Activated T-helper 2 cell treated with anti-CD3 and anti-CD28 coated beads, Interferon-gamma antibody, Interleukin-2, Interleukin-4, amounts not matched to agents 10 μg/mL and 5 μg/mL and 100 μg/mL, durations not matched to agents 14 hours and 24 hours and 36 hours (primary cell): Measurements from ENCODE around the gene LSM8. TPM values are rescaled to one million over a fixed set of nuclear protein-coding genes. Genes with fewer than 3 reads are reported as not detected.

Experiments used
- DNase-seq: peaks from one replicate; pipeline ENCODE4 v3.0.0; 2021; ENCODE audit warnings: low spot score
- H3K27ac Mint-ChIP-seq: one replicate; pipeline ENCODE4 v1.8.0; 2021; ENCODE audit warnings: mixed read lengths
- H3K27me3 Mint-ChIP-seq: one replicate; pipeline ENCODE4 v1.8.0; 2021; ENCODE audit warnings: low read depth, mixed read lengths
- H3K36me3 Mint-ChIP-seq: one replicate; pipeline ENCODE4 v1.8.0; 2021; ENCODE audit warnings: low read depth, mixed read lengths
- H3K4me1 Mint-ChIP-seq: one replicate; pipeline ENCODE4 v1.8.0; 2021; ENCODE audit warnings: low read depth, mixed read lengths
- H3K4me3 Mint-ChIP-seq: one replicate; pipeline ENCODE4 v1.8.0; 2021; ENCODE audit warnings: low read depth, mild to moderate bottlenecking, moderate library complexity, mixed read lengths
- H3K9me3 Mint-ChIP-seq: one replicate; pipeline ENCODE4 v1.8.0; 2021; ENCODE audit warnings: mixed read lengths
- intact Hi-C: fragments of 100-400 bp; cut with micrococcal nuclease; formaldehyde crosslinking; loops from one replicate; pipeline ENCODE4 v1.15.1; 2023
- total RNA-seq: library from RNA; stranded (reverse); gene quantifications from 2 replicates; pipeline ENCODE4 v1.2.3, GENCODE V29; 2022

The LSM8 gene
- total RNA-seq, 1 donor from 2014 or later, result 50.3 TPM

GRCh38 chr7:118179191-118179590 is 4.8 kb upstream of the LSM8 start:
- H3K27me3 Mint-ChIP-seq, result peaks cover 4% of the 10 kb centered on the region
- H3K9me3 Mint-ChIP-seq, result no peaks in the 10 kb centered on the region
- H3K4me3 Mint-ChIP-seq, result no peak overlapping the region
- DNase-seq, result no peak
- intact Hi-C loops, result no loop called here
- H3K36me3 Mint-ChIP-seq, result peaks cover 6% of the 10 kb centered on the region
- H3K4me1 Mint-ChIP-seq, result peaks cover 8% of the 10 kb centered on the region
- H3K27ac Mint-ChIP-seq, result no peak overlapping the region

- H3K36me3 Mint-ChIP-seq, result peaks cover 37% of the 10 kb centered on the region
Observed at GRCh38 chr7:118182593-118183427, 1.2 kb upstream of the LSM8 start.

DNA sequence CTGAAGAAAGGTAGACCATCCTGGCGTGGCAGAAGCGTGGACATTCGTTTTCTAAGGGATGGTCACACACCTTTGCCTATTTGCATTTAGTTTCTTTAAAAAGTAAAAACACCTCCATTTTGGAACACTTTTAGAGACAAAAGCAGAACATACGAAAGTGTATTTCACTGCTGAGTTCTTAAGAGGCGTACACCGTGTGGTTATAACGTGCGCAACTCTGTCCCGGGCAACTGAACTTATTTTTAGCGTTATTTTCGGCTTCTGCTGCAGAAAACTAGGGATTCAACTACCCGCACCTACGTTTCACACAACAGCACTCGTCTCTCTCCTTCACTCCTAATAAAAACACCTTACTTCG is 557 bp upstream of the LSM8 start:
- intact Hi-C loops, result loop anchor here (1.0 to 5.0 kb wide), 2 partner anchors 31 to 129 kb away; no protein-coding TSS in a partner anchor
- H3K27ac Mint-ChIP-seq, result peak overlapping the region; percentile 100
- peak overlapping the region; percentile 99 for H3K4me3 Mint-ChIP-seq
- H3K36me3 Mint-ChIP-seq, result peaks cover 43% of the 10 kb centered on the region
- DNase-seq, result no peak
- no peaks in the 10 kb centered on the region for H3K9me3 Mint-ChIP-seq
- H3K4me1 Mint-ChIP-seq, result peaks cover 30% of the 10 kb centered on the region
- H3K27me3 Mint-ChIP-seq, result no peaks in the 10 kb centered on the region

More at GRCh38 chr7:118182593-118183427, 1.2 kb upstream of the LSM8 start:
- Mint-ChIP-seq H3K9me3 (no peaks in the 10 kb centered on the region), H3K27ac (peak overlapping the region; percentile 100), H3K4me1 (peaks cover 29% of the 10 kb centered on the region), H3K27me3 (no peaks in the 10 kb centered on the region), H3K4me3 (peak overlapping the region; percentile 99)
- no peak for DNase-seq
- intact Hi-C loops, result loop anchor here (1.0 to 5.0 kb wide), 2 partner anchors 31 to 129 kb away; no protein-coding TSS in a partner anchor

DNA sequence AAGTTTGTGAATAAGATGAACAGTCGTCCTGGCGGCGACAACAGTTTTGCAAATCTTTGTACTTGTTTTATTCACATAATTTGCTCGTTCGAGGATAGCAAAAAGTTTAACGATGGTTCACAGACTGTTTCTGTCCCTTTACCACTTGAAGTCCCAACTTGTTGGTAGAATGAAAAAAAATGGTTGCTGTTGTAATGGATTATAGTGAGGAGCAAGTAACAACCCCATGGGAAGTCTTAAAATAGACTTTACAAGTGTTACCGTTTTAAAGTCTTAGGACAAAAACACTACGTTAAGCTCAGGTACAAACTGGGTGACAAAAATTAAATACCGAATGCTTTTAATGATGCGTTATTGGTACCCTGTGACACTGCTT is 589 bp downstream of the LSM8 start:
- peaks cover 51% of the 10 kb centered on the region for H3K36me3 Mint-ChIP-seq
- peaks cover 30% of the 10 kb centered on the region for H3K4me1 Mint-ChIP-seq
- no peak for DNase-seq
- no peaks in the 10 kb centered on the region for H3K27me3 Mint-ChIP-seq
- H3K27ac Mint-ChIP-seq, result peak overlapping the region; percentile 100
- H3K4me3 Mint-ChIP-seq, result peak overlapping the region; percentile 99
- H3K9me3 Mint-ChIP-seq, result no peaks in the 10 kb centered on the region
- intact Hi-C loops, result loop anchor here (1.0 to 5.0 kb wide), 3 partner anchors 12 to 128 kb away; no protein-coding TSS in a partner anchor

- Mint-ChIP-seq H3K27me3 (no peaks in the 10 kb centered on the region), H3K4me3 (peak overlapping the region; percentile 99), H3K9me3 (no peaks in the 10 kb centered on the region), H3K36me3 (peaks cover 58% of the 10 kb centered on the region), H3K4me1 (peaks cover 30% of the 10 kb centered on the region), H3K27ac (peak overlapping the region; percentile 28)
- intact Hi-C loops, result loop anchor here (2.0 kb wide), 1 partner anchor 105 kb away; no protein-coding TSS in a partner anchor
- no peak for DNase-seq
Observed at GRCh38 chr7:118185163-118185860, 1.3 kb downstream of the LSM8 start.

DNA sequence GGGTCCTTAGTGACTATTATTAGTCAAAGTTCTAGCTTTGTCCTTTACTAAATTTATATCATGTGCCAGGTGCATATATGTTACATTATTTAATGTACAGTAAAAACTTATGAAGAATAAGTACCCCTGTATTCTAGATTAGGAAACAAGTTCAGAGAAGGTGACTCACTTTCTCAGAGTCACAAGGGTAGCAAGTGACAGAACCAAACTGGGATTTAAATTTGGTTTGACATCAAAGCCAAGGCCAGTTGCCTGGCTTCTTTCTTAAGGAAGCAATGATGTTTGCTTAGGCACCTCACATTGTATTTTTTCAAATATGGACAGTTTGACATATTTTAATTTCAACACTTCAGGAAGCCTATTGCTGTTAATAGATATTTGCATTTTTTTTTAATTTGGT is 2.5 kb downstream of the LSM8 start:
- peaks cover 63% of the 10 kb centered on the region for H3K36me3 Mint-ChIP-seq
- H3K9me3 Mint-ChIP-seq, result no peaks in the 10 kb centered on the region
- no peaks in the 10 kb centered on the region for H3K27me3 Mint-ChIP-seq
- no peak for DNase-seq
- peak overlapping the region; percentile 44 for H3K27ac Mint-ChIP-seq
- H3K4me3 Mint-ChIP-seq, result peak overlapping the region; percentile 99
- intact Hi-C loops, result no loop called here
- peaks cover 30% of the 10 kb centered on the region for H3K4me1 Mint-ChIP-seq

DNA sequence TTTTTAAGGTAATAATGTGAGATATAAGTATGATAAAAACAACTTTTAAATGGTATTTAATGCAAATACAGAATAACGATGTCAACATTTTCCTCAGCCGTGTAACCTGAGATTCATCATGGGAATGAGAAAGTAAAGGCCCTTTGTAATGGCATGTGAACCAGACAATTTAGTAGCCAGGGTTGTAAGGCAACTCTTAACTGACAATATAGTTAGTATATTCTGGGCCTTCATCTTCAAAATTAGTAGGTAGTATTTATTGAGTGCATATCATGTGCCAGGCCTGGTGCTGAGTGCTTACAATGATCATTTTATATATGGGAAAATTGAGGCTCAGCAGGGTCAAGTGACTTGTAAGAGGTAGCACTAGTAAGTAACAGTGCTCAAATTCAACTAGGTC is 10.6 kb downstream of the LSM8 start:
- H3K4me3 Mint-ChIP-seq, result no peak overlapping the region
- no peak for DNase-seq
- no peaks in the 10 kb centered on the region for H3K9me3 Mint-ChIP-seq
- peaks cover 27% of the 10 kb centered on the region for H3K36me3 Mint-ChIP-seq
- peaks cover 9% of the 10 kb centered on the region for H3K4me1 Mint-ChIP-seq
- H3K27ac Mint-ChIP-seq, result peak overlapping the region; percentile 22
- intact Hi-C loops, result no loop called here
- no peaks in the 10 kb centered on the region for H3K27me3 Mint-ChIP-seq

DNA sequence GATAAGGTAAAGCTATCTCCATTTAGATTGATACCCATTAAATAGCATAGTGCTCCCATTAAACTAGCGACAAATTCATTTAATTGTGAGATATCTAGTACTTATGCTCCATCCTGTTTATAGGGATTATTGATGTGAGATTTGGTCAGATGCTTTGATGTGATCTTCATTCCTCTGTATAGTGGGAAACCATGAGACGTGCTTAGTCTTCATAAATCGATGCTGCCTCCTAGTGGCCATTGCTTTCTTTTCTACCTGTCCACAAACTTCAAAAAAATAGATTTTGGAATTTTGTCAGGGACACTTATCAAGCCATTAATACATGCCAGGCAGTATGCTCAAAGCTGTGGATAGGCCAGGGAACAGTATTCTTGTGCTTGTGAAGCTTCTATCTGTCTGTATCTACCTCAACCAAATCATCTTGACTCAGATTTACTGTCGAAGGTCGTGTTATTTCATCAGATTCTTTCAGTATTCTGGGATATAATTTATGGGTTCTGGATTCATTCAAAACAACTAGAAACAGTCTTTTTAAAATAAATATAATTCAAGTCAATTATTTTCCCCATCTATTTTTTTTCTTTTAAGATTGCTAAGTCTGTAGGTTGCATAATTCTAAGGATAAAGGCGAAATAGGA is 12.0 kb downstream of the LSM8 start:
- Mint-ChIP-seq H3K9me3 (no peaks in the 10 kb centered on the region), H3K27me3 (no peaks in the 10 kb centered on the region), H3K36me3 (peaks cover 20% of the 10 kb centered on the region), H3K4me3 (no peak overlapping the region), H3K4me1 (peaks cover 9% of the 10 kb centered on the region), H3K27ac (no peak overlapping the region)
- intact Hi-C loops, result loop anchor here (1.0 kb wide), 1 partner anchor 12 kb away; the partner anchor contains the start of gene LSM8
- no peak for DNase-seq

- no peaks in the 10 kb centered on the region for H3K9me3 Mint-ChIP-seq
- H3K27ac Mint-ChIP-seq, result no peak overlapping the region
- peaks cover 3% of the 10 kb centered on the region for H3K36me3 Mint-ChIP-seq
- intact Hi-C loops, result no loop called here
- H3K4me1 Mint-ChIP-seq, result no peaks in the 10 kb centered on the region
- peaks cover 2% of the 10 kb centered on the region for H3K27me3 Mint-ChIP-seq
- H3K4me3 Mint-ChIP-seq, result no peak overlapping the region
- DNase-seq, result no peak
Observed at GRCh38 chr7:118202061-118202460, 18.1 kb downstream of the LSM8 start.

DNA sequence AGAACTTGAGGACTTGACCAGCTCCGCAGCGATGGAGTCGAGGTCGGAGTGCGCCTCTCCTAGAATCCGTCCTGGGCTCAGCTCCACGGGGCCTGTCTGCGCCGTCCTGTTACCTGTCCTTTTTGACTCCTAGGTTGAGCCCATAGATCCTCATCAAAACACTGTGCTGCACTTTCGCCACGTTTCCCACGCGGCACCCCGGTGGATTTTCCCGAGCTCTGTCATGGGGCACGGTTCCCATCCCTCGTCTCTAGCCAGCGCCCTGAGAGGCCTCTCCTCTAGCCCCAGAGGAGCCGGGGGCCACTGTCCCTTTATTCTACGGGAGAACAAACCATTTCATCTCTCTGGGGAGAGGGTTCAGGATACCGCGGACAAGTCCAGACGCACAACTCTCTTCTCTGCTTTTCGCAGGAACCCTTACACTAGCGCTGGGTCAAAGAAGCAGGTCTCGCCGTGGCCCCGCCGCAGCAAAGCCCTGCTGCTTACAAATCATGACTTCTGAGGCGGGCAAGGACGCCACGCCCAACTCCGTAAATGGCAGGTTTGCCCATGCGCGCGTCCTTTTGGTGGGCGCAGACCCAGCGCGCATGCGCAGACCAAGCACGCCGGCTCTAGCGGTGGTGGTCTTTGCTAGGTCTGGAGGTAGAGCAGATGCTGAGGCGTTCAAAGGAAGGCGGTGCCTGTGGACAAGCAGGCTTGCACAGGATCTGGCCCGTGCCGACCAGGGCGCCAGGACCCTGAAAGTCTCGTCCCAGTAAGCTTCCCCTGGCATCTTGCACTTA is 30.3 kb downstream of the LSM8 start:
- peak; percentile 49 for DNase-seq
- no peaks in the 10 kb centered on the region for H3K36me3 Mint-ChIP-seq
- peaks cover 31% of the 10 kb centered on the region for H3K27me3 Mint-ChIP-seq
- intact Hi-C loops, result loop anchor here (1.0 kb wide), 1 partner anchor 31 kb away; no protein-coding TSS in a partner anchor
- no peaks in the 10 kb centered on the region for H3K9me3 Mint-ChIP-seq
- peak overlapping the region; percentile 78 for H3K4me3 Mint-ChIP-seq
- H3K4me1 Mint-ChIP-seq, result peaks cover 14% of the 10 kb centered on the region
- no peak overlapping the region for H3K27ac Mint-ChIP-seq

DNA sequence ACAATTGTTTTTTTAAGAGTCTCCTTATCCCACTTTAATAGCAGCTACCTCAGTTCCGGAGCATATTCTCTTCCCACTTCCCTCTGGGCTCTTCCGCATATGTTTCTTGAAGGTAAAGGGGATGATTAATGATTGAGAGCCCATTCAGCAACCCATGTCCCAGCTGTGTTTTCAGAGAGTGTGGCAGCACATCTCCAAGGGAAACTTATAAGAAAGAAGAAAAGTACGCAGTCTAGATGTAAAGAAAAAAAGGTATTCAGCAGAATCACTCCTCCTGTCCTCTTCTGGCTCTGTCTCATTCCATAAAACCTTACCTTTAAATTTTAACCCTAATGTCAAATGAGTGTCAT is 30.8 kb downstream of the LSM8 start:
- H3K9me3 Mint-ChIP-seq, result no peaks in the 10 kb centered on the region

DNA sequence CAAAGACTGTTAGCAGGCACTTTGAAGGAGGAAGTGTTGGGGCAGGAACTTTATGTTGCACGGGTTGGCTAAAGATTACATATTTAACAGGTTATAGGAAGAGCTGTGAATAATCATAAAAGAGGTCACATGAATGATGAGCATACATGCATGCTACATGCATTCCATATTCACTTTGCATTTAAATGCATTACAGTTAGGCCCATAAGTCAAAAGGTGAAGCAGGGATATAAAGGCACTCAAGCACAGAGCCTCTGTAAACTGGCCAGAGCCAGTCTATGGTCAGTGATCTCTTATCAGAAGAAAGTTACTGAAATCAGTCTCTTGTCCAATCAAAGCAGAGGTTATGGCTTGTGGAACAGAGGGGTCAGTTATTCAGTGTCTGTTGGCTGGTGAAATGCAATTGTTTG is 33.3 kb downstream of the LSM8 start:
- H3K27ac Mint-ChIP-seq, result no peak overlapping the region
- peaks cover 14% of the 10 kb centered on the region for H3K4me1 Mint-ChIP-seq
- intact Hi-C loops, result no loop called here
- no peak overlapping the region for H3K4me3 Mint-ChIP-seq
- H3K27me3 Mint-ChIP-seq, result peaks cover 29% of the 10 kb centered on the region
- H3K36me3 Mint-ChIP-seq, result no peaks in the 10 kb centered on the region
- no peak for DNase-seq
- no peaks in the 10 kb centered on the region for H3K9me3 Mint-ChIP-seq

More for the DNA sequence above, 30.8 kb downstream of the LSM8 start:
- Mint-ChIP-seq H3K27me3 (peaks cover 31% of the 10 kb centered on the region), H3K27ac (no peak overlapping the region), H3K4me3 (peak overlapping the region; percentile 78), H3K36me3 (no peaks in the 10 kb centered on the region), H3K4me1 (peaks cover 14% of the 10 kb centered on the region)
- DNase-seq, result no peak
- intact Hi-C loops, result loop anchor here (1.0 kb wide), 1 partner anchor 32 kb away; no protein-coding TSS in a partner anchor
